ENCODE measurements around the gene RASL10A. TPM values are rescaled to one million over a fixed set of nuclear protein-coding genes. Genes with fewer than 3 reads are reported as not detected.

The RASL10A gene
- total and polyA plus RNA-seq, 9 of the 15 experiments (the other 6 are each of a cell fraction or from before 2014, with no cell fraction given) = 0.17 to 1.2 (median 0.45) TPM; not detected in 3

GRCh38 chr22:29326481-29326880, 11.0 kb upstream of the RASL10A start:
- H3K79me2 ChIP-seq (ENCODE audit: control insufficient read depth, insufficient read depth, low read length) = no peaks in the 10 kb centered on the region
- no peaks in the 10 kb centered on the region for H3K27me3 ChIP-seq (ENCODE audit: control insufficient read depth in 2 of 2, insufficient read depth in 2 of 2, low read length in 2 of 2)
- BruUV-seq (replicated peaks) = no TSS peak
- no peak for FAIRE-seq
- intact Hi-C loops (cut with micrococcal nuclease) = no loop called here
- in situ Hi-C loops (cut with MboI) = no loop called here
- DNase-seq (ENCODE audit: extremely low read depth in 1 of 4, low spot score in 3 of 4) = no peak
- peaks cover 0 to 3% of the 10 kb centered on the region in 2 experiments; a peak in 2 of 5 replicates for H3K4me1 ChIP-seq (replicated peaks in 1 of 2; ENCODE audit: control insufficient read depth in 2 of 2, insufficient read depth in 2 of 2, low read length in 2 of 2)
- H4K20me1 ChIP-seq (replicated peaks; ENCODE audit: control insufficient read depth, insufficient read depth, low read length) = no peaks in the 10 kb centered on the region
- no peaks in the 10 kb centered on the region for H3K9me3 ChIP-seq (replicated peaks; ENCODE audit: control insufficient read depth, insufficient read depth, low read depth, low read length)
- TF ChIP-seq ZSCAN32 (CRISPR knock-in tag; IDR thresholded peaks at IDR 0.05) (no peak), CREBBP (IDR thresholded peaks at IDR 0.05; ENCODE audit: low read depth, low read length) (no peak), MITF (IDR thresholded peaks at IDR 0.05) (no peak), ZNF12 (CRISPR knock-in tag; IDR thresholded peaks at IDR 0.05) (no peak), SRSF3 (IDR thresholded peaks at IDR 0.05; ENCODE audit: insufficient read depth, low read length) (no peak), ELK1 (CRISPR knock-in tag; IDR thresholded peaks at IDR 0.05) (no peak), ELF1 (tag; IDR thresholded peaks at IDR 0.05) (no peak), ZNF197 (CRISPR knock-in tag; IDR thresholded peaks at IDR 0.05; ENCODE audit: low read depth) (no peak), GATA2 (CRISPR knock-in tag; IDR thresholded peaks at IDR 0.05) (no peak), POLR2B (IDR thresholded peaks at IDR 0.05; ENCODE audit: low read depth, partially characterized antibody) (no peak), NR4A1 (CRISPR knock-in tag; IDR thresholded peaks at IDR 0.05) (no peak), NR4A1 (tag; IDR thresholded peaks at IDR 0.05) (no peak), IFI16 (CRISPR knock-in tag; IDR thresholded peaks at IDR 0.05) (no peak), KDM2B (CRISPR knock-in tag; IDR thresholded peaks at IDR 0.05) (no peak), CEBPB (tag; IDR thresholded peaks at IDR 0.05) (no peak), OTX1 (CRISPR knock-in tag; IDR thresholded peaks at IDR 0.05) (no peak), STAT6 (CRISPR knock-in tag; IDR thresholded peaks at IDR 0.05) (no peak)
- no peak for ATAC-seq
- POLR2A ChIA-PET = interaction anchor here (1.1 kb wide), 1 partner anchor 8 kb away, joined by 3 read pairs; no protein-coding TSS in a partner anchor
- no peak overlapping the region for H2AFZ ChIP-seq (ENCODE audit: low read depth, low read length)
- no peak overlapping the region for H3K4me3 ChIP-seq
- no peak overlapping the region for H3K9ac ChIP-seq (ENCODE audit: insufficient read depth in 1 of 2, low read depth in 2 of 2, low read length in 2 of 2)
- H3K27ac ChIP-seq (ENCODE audit: extremely low read depth, low read depth, low read length) = no peak overlapping the region
- no peaks in the 10 kb centered on the region for H3K9me1 ChIP-seq (ENCODE audit: control insufficient read depth, insufficient read depth, low read length)
- 65% methylated on average over 8 of the region's 10 CpGs for WGBS (ENCODE audit: insufficient coverage, low coverage, missing lambda C conversion rate)
- peaks cover 35% of the 10 kb centered on the region; the same call in 2 of the 3 replicates for H3K36me3 ChIP-seq (ENCODE audit: control insufficient read depth, insufficient read depth, low read length)
- CTCF ChIA-PET (ENCODE audit: low intra/inter-chr PET ratio) = no interaction called here
- H3K4me2 ChIP-seq (ENCODE audit: insufficient read depth, low read length) = no peak overlapping the region

Measured in K562 (cell line).